Embryonic facial prominence (tissue), 1 donor: Measurements from ENCODE around the gene FOXD1.

Experiments used
- DNase-seq: peaks from one replicate; pipeline ENCODE4 v3.0.0-alpha.2; 2016; ENCODE audit errors: extremely low spot score

Gene FOXD1

DNA sequence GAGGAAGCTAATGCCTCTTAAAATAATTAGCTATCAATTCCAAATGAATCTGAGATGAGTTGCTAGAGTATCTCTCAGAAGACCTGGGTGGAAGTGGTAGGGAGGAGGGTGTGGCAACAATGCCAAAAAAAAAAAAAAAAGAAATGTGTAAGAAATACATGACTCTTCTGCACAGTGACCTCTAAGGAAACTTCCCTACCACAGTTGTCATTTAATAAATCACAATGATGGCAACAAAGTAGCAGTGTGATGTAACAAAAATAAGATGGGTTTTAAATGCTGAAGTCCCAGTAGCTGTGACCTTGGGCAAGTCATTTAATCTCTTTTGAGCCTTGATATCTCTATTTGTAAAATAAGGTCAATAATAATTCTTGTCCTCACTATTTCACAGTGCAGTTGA is 7.2 kb downstream of the FOXD1 start:
- no peak for DNase-seq

DNA sequence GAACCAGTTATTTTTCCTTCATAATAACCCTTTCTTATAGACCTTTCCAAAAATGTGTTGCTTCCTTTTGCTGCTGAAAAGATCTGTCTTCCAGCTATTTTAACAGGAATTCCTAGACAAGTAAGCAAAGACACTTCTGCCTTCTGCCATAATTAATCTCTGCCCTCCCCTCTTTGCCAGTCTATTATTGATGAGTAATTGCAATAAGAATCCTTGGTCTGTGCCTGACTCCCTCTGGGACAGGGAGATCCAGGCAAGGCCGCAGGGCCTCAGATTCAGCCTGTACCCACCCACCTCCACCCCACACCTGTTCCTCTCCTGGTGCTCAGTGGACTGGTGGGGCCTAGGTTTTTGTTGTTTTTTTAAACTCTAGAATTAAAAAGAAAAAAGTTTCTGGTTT is 8.3 kb downstream of the FOXD1 start:
- no peak for DNase-seq

- DNase-seq, result no peak
These were observed 9.7 kb downstream of the FOXD1 start for GRCh38 chr5:73438645-73439470.

DNA sequence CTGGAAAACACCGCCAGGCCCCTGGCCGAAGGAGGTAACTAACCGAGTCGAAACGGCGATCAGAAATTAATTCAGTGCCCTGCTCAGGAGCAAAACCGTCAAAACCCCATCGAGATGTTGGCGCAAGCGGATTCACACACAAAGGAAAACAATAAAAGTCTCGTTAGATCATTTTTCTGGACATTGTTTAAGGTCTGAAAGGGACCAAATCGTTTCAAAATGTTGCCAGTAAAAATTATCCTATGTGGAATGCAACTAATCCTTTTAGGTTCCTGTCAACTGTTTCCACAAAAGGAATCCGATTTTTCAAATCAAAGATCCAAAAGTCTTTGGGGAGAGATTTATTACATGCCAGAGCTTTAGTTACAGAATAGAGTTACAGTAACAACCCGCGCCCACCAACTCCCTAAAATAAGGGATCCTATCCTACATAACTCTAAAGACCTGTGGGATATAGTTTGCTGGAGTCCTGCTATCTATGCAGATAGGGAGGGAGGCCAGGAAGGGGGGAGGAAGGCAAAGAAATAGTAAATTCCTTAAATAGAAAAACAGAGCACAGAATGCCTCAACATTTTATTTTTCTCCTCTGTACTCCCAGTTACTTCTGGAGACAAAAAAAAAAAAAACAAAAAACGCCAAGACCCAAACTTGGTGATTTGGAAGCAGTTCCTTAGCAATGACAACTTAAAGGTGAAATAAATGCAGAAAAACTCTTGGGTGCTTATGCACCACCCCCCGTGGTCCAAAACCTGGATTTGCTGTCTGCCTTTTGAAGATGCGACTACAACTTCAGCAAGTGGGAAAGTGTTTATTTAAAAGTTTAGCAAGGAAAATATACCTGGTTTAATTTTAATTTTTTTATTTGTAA is 10.6 kb downstream of the FOXD1 start:
- DNase-seq, result no peak

- DNase-seq, result no peak
These were observed 11.3 kb downstream of the FOXD1 start for GRCh38 chr5:73437101-73437776.

GRCh38 chr5:73436535-73437100 is 12.0 kb downstream of the FOXD1 start:
- no peak for DNase-seq

GRCh38 chr5:73435759-73436534 is 12.6 kb downstream of the FOXD1 start:
- no peak for DNase-seq

DNA sequence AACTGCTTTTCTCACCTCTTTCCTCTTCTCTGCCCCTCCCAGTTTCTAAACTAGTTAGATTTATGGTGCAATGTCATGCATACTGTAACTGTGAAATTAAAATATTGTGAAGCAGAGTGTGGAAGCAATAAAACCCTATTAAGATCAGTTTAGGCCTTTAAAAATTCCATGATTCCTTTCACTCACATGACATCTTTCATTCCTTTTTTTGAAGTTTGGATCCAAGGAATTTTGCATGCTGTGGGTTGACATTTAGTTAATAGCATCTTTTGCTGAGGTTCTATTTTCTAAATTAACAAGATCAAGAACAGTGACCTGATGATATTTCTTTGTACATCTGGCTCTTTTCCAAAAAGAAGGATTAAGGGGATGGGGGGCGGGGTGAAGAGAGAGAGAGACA is 13.7 kb downstream of the FOXD1 start:
- no peak for DNase-seq

- DNase-seq, result no peak
These were observed 14.1 kb downstream of the FOXD1 start for GRCh38 chr5:73434461-73434860.

DNA sequence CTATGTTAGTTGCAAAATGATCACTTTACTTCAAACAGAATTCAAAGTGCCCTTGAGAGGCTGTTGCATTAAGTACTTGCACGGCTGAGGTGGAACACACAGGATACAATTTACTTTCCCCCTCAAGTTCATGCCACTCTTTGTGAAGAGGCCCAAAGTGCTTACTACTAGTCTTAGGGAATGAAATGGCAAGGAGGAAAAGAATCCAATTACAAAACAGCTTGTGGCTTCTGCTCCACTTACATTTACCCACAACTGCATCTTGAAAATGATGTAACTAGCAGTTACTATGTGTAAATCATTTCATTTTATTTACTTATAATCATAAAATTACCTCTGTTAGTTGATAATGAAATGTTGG is 14.6 kb downstream of the FOXD1 start:
- no peak for DNase-seq

- DNase-seq, result no peak
These were observed 15.2 kb downstream of the FOXD1 start for GRCh38 chr5:73433272-73433981.

DNA sequence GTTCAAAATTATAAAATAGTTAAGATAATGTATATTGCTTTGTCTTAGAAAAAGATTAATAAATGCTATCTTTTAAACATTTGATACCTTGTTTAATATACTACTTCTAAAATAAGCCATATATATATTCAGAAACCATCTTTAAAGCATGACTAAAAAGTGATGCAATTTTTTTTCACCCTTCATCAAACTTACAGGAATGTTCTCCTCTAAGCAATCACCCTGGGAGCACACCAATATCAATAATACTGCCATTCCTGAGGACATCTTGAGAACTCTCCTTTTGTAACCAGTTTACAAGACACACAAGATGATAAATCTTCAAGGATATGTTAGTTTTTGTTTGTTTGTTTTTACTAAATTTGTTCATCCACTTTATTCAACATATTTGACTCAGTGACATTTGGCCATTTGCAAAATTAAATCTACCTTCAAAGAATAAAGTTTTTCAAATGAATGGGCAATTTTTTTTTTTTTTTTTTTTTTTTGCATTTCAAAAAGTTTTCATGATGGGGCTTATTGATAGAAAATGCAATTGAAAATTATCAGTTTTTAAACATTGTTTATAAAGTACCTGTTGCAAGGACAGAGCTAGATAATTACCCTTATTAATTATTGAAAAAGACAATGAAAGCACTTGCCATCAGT is 17.2 kb downstream of the FOXD1 start:
- DNase-seq, result no peak

- no peak for DNase-seq
These were observed 22.5 kb downstream of the FOXD1 start for GRCh38 chr5:73426034-73426433.

GRCh38 chr5:73424556-73424977 is 24.0 kb downstream of the FOXD1 start:
- DNase-seq, result no peak

- DNase-seq, result no peak
These were observed 26.4 kb downstream of the FOXD1 start for GRCh38 chr5:73422164-73422563.

- no peak for DNase-seq
These were observed 27.9 kb downstream of the FOXD1 start for GRCh38 chr5:73420666-73421065.

GRCh38 chr5:73419465-73420390 is 28.8 kb downstream of the FOXD1 start:
- peak; percentile 39 for DNase-seq

DNA sequence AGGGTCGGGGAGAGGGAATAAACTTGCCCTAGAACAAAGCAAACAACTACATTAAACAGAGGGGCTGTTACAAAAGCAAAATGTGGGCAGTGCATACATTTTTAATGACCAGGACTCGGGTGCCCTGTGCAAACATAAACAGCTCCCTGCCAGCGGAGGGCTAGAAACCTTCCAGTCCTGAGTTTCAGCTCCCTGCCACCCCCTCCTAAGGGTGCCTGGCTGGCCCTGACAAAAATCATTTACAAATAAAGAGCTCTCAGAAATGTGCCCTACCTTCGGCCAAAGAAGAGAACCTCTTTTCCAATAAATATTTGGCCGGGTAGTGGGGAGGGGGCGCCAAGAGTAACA is 29.5 kb downstream of the FOXD1 start:
- no peak for DNase-seq

GRCh38 chr5:73418244-73418691 is 30.3 kb downstream of the FOXD1 start:
- DNase-seq, result no peak
